GM21390 (cell line): ENCODE results near the gene FHL2.
A peak's percentile ranks its signal among the peaks of the same experiment; 100 is the strongest.

Experiments
- ATAC-seq: cut with Tn5 transposase; IDR thresholded peaks from one replicate; pipeline ENCODE4 v1.9.1; 2021; ENCODE audit not compliant: unreplicated experiment

FHL2 gene, protein sequence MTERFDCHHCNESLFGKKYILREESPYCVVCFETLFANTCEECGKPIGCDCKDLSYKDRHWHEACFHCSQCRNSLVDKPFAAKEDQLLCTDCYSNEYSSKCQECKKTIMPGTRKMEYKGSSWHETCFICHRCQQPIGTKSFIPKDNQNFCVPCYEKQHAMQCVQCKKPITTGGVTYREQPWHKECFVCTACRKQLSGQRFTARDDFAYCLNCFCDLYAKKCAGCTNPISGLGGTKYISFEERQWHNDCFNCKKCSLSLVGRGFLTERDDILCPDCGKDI

GRCh38 chr2:105398336-105399206 is at the start of gene FHL2:
TSS of gene FHL2 (minus strand) at chr2:105399051. CDS start at chr2:105386516, 12,535 bp downstream.
- ATAC-seq = peak; percentile 100

- no peak for ATAC-seq
Observed at GRCh38 chr2:105447476-105447875, 48.6 kb upstream of the FHL2 start.

- ATAC-seq = no peak
Observed at GRCh38 chr2:105446501-105446900, 47.6 kb upstream of the FHL2 start.

DNA sequence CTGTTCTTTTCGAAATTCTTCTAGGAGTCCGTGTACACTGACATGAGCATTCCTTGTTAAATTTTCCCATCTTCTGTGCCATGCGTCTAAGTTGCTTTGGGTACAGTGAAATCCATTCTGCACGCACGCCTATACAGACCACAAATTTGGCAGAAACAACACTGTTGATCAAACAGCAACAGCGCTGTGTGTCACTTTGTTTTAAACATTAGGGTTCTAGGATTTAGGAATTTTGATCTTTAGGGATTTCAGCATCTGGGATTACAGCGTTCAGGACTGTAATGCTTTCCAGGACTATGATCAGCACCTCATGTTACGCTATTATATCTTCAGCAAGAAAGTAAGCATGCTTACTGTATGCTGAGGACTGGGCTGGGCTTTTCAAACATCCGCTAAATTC is 47.1 kb upstream of the FHL2 start:
- ATAC-seq = no peak

DNA sequence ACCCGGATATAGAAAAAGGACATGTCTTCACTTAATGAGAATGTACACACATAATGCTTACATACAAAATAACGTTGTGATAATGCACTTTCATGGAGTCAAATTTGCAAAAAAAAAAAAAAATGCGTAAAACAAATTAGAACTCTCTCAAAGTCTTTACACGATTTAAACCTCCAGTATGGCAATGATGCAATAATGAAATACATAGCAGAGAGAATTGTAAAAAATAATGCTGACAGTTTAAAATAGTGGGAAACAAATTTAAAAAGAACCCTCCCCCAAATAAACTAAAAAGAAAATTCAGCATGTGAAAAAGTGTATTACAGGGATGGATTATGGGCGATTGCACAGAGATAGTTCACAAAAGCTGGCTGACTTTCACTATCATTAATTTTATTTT is 46.6 kb upstream of the FHL2 start:
- no peak for ATAC-seq

GRCh38 chr2:105443617-105444598 is 45.1 kb upstream of the FHL2 start:
- no peak for ATAC-seq

DNA sequence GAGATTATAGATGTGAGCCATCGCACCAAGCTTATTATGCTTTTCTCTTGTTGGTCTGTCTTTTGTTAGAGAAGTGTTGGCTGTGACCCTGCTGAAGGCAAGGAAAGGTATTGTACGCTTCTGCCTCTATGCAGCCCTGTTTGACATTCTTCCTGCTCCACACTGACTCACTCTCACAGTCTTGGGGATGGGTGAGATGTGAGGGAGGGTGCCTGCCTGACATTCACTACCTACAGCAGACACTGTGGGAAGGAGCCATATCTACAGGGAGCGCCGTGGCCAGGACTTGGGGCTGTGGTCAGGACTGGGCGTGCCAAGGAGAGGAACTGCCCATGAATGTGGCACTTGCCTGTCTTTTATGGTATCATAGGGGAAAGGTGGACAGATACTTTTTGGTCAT is 43.9 kb upstream of the FHL2 start:
- no peak for ATAC-seq

DNA sequence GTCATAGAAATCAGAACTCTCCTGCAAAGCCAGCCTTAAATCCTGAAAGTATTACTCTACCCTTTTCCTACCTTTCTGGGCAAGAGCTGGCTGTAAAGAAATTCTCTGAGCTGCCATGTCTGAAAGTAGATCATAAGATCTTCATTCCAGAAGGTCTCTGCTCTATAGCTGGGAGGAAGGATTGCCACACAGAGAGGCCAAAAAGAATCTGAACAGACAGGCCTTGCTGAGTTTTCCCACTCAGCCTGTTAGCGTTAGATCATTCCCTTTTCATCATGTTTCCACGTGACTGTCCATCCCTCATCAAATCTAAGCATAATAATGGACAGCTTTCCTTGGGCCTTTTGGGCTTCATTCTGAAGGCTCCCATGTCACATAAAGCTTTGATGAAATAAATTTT is 43.2 kb upstream of the FHL2 start:
- ATAC-seq = no peak

DNA sequence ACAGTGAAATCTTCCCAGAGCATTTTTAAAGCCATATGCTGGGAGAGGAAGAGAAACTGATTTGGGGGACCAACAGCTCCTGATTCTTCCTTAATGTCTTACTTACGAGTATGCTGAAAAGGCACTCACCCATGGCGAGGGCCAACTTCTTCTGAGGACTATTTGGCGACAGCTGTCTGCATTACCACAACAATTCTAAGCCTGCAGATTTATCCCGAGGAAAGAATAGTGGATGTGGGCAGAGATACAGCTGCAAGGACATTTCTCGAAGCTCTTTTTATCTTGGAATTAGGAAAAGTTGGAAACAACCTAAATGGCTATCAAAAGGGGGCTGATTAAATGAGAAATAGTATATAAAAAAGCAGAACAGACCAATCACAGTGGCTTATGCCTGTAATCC is 40.3 kb upstream of the FHL2 start:
- ATAC-seq = no peak

GRCh38 chr2:105438104-105438929 is 39.5 kb upstream of the FHL2 start:
- ATAC-seq = no peak

GRCh38 chr2:105437708-105438103 is 38.9 kb upstream of the FHL2 start:
- ATAC-seq = no peak

DNA sequence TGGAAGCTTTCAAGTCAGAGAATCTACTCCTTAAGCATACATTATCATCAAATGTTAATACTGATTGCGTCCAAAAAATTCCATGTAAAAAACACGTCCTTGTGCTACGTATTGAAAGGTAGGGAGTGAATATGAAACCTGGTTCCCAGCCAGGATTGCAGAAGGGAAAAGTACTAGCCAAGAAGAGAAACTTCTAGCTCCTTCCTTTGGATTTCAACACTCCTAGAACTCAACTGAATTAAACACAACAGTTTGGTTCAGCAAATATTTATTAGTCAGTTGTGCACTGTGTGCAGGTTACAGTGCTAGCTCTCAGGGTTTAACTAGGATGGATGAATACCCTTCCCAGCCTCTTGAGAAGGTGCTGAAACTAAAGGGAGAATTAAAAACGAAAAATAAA is 33.9 kb upstream of the FHL2 start:
- no peak for ATAC-seq

- no peak for ATAC-seq
Observed at GRCh38 chr2:105432044-105432399, 33.2 kb upstream of the FHL2 start.

DNA sequence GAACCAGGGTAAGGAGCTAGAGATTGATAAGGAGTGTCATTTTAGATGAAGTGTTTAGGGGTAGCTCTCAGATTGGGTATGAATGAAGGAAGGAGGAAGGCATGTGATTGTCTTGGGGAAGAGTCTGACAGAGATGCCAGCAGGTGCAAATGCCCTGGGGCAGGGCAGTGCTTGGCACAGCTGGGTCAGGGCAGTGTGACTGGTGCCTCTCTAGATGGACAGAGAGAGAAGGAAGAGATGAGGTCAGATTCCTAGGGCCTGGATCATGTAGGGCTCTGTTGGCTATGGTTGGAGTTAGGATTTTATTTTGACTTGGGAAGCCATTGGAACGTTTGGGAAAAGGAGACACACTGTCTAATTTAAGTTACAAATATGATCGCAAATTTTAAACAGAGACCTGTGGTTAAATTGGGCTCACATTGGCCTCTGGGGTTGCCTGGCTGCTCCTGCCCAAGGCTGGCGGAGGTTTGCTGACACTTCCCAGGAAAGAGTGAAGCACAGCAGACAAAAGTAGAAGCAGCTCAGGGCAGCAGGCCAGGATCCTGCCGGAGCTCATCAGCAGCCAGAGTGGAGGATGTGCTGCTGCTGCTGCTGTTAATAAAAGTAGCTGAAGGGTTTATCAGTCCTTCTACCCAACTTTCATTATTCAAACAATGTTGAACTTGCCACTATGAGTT is 32.7 kb upstream of the FHL2 start:
- ATAC-seq = no peak

DNA sequence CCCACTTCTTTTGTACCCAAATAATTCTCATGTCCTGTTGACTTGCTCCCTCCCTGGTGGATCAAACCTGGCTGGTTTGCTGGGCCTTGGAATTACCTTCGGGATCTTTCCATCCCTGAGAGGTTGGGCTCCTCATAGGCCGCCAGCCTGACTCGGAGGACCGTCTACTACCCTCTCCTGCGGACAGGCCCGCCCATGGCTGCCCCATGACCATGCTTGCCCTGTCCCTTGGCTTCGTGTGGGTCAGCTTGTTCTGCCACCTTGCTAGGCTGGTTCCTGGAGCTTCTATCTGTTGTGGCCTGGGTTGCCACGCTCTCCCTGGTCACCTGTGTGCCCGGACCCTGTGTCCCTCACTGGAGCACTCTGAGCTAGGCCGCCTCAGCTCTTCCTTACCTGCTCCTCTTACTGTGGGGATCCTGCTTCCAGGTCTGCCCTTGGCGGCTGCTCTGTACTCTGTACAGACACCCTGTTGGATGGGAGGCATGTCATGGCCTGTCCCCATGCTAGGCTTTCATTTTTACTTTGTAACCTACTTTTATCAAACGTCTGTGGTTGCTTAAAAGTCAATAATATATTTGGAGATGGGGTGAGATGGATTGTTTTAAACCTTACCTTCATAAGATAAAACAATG is 29.7 kb upstream of the FHL2 start:
- ATAC-seq = no peak

GRCh38 chr2:105427485-105427884 is 28.6 kb upstream of the FHL2 start:
- no peak for ATAC-seq

DNA sequence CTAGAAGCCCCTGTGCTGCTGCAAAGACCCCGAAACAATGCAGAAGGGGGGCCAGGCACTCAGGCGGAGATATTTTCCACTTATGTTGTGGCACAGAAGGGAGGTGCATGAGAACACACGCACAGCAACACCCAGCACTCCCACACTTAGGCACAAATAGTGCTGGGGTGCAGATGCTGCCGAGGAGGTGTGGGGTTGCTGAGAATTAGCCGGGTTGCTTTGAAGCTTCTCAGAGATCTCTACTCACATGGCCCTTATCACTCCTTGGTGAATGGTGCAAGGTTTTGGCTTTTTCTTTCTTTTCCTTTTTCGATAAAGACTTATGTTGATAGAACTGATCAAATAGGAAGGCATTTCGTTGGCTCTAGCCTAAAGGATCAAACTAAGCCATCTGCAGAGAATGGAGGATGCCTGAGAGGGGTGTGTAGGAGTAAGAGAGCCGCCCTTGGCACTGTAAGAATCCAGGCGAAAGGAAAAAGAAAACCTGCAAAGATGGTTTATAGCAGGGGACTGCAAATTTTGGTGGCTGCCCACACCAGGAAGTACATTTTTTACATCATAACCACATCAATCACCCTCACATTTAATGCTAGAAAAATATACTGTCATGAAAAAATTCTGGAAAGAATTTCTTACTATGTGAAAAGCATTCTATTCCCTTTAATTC is 27.9 kb upstream of the FHL2 start:
- no peak for ATAC-seq

DNA sequence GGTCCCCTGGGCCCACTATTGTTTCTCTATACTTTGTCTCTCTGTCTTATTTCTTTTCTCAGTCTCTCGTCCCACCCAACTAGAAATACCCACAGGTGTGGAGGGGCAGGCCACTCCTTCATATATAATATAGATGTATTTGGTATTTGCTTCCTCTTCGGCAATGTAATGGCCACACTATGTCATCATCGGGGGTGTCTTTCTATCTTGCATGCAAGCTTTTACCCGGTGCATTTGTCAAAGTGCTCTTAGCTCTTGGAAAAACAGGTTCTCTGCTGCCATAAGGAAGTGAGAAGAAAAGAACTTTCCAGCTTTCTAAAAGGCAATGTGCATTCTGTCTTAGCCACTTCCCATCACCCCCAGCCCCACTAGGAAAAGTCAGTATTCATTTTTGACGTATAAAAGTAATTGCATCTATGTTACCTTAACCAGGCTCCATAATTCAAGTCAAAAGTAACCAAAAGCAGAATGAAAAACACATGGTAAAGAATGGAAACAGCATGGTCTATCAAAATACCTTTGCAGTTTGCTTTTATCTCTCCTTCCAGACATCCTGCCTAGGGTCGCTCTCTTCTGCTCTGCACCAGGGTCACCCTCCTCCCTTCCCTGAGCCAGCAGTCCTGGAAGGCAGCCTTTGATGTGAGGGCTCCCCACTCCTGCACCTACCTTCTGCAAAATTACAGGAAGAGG is 27.2 kb upstream of the FHL2 start:
- no peak for ATAC-seq
